Left renal cortex interstitium (tissue), 4 donors: ENCODE data around the gene FBXO28. TPM values are rescaled to one million over a fixed set of nuclear protein-coding genes. Genes with fewer than 3 reads are reported as not detected.

Experiments used
- DNase-seq, 4 donors: peaks; one replicate each; pipeline ENCODE4 v3.0.0-alpha.2; 2013; ENCODE audit warnings: low read depth in 4 of 4, low spot score in 2 of 4, missing footprints in 1 of 4
- polyA plus RNA-seq, 4 donors: library from polyadenylated mRNA; unstranded; fragments of 120-200 nt; gene quantifications; one replicate each; pipeline ENCODE4 v1.2.1, GENCODE V29; 2013; ENCODE audit not compliant: insufficient read length in 4 of 4

The FBXO28 gene
- polyA plus RNA-seq, 4 donors = 31.5 to 35.4 (median 33.5) TPM

- no peak for DNase-seq
These were observed 18.6 kb upstream of the FBXO28 start for GRCh38 chr1:224095339-224095738.

GRCh38 chr1:224095867-224096266, 18.0 kb upstream of the FBXO28 start:
- DNase-seq = no peak

GRCh38 chr1:224096773-224097172, 17.1 kb upstream of the FBXO28 start:
- DNase-seq = no peak

GRCh38 chr1:224098007-224098406, 15.9 kb upstream of the FBXO28 start:
- no peak for DNase-seq

GRCh38 chr1:224106568-224107281, 7.2 kb upstream of the FBXO28 start:
- no peak for DNase-seq

- no peak for DNase-seq
These were observed 6.7 kb upstream of the FBXO28 start for GRCh38 chr1:224107282-224107625.

- no peak for DNase-seq
These were observed 4.9 kb upstream of the FBXO28 start for GRCh38 chr1:224108991-224109390.

- no peak for DNase-seq
These were observed 3.9 kb upstream of the FBXO28 start for GRCh38 chr1:224109981-224110380.

GRCh38 chr1:224113005-224113404, 906 bp upstream of the FBXO28 start:
- no peak for DNase-seq

GRCh38 chr1:224113545-224113917, 380 bp upstream of the FBXO28 start:
- no peak for DNase-seq

- DNase-seq = no peak
These were observed 870 bp downstream of the FBXO28 start for GRCh38 chr1:224114787-224115175.

GRCh38 chr1:224116131-224116530, 2.2 kb downstream of the FBXO28 start:
- peak in 1 of 4 donors; percentile 37 for DNase-seq

- no peak for DNase-seq
These were observed 4.8 kb downstream of the FBXO28 start for GRCh38 chr1:224118688-224119087.

- DNase-seq = no peak
These were observed 9.2 kb downstream of the FBXO28 start for GRCh38 chr1:224123136-224123535.

- DNase-seq = no peak
These were observed 10.3 kb downstream of the FBXO28 start for GRCh38 chr1:224124220-224124619.

GRCh38 chr1:224127925-224128819, 14.3 kb downstream of the FBXO28 start:
- no peak for DNase-seq

- no peak for DNase-seq
These were observed 17.3 kb downstream of the FBXO28 start for GRCh38 chr1:224131253-224131652.

GRCh38 chr1:224132901-224133300, 19.0 kb downstream of the FBXO28 start:
- no peak for DNase-seq

- no peak for DNase-seq
These were observed 19.9 kb downstream of the FBXO28 start for GRCh38 chr1:224133741-224134299.

GRCh38 chr1:224137518-224137917, 23.6 kb downstream of the FBXO28 start:
- no peak for DNase-seq

- DNase-seq = no peak
These were observed 24.3 kb downstream of the FBXO28 start for GRCh38 chr1:224138198-224138597.

- no peak for DNase-seq
These were observed 27.8 kb downstream of the FBXO28 start for GRCh38 chr1:224141693-224142092.
